C4-2B (cell line): ENCODE data around the gene RABGGTA.

Experiments used
- CTCF ChIP-seq: fragments of 450-650 bp; conservative IDR thresholded peaks from 2 replicates; pipeline ENCODE4 v1.5.1; 2017; ENCODE audit warnings: mild to moderate bottlenecking
- ZFX ChIP-seq: fragments of 450-650 bp; IDR thresholded peaks from 2 replicates; pipeline ENCODE4 v1.6.1; 2017

GRCh38 chr14:24251880-24252288 lies 19.5 kb downstream of the RABGGTA start:
- TF ChIP-seq CTCF = no peak
- no peak for TF ChIP-seq ZFX
